ENCODE measurements around the gene LRRC4C. TPM values are rescaled to one million over a fixed set of nuclear protein-coding genes. Genes with fewer than 3 reads are reported as not detected.

LRRC4C gene
- polyA plus RNA-seq, 1 of the 3 experiments (the other 2 are of a cell fraction): 0.16 TPM

DNA sequence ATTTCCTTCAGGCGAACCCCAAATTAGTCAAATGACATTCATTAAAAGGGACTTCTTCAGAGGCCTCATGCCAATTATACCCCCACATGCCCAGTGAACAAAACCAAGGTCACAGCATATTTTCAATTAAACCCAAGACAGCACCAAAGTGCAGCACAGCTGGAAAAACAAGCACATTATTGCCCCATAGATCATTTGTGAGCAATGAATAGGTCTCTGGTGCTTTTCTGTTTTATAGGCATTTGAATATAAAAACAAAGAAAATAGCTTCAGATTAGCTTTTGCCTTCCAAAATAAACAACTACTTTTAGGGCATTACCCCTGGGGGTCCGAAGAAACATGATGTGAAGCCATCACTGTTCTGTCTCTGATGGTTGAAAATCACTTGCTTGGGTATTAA, 1319.9 kb downstream of the LRRC4C start:
- Histone ChIP-seq H3K27me3 (ENCODE audit: insufficient read depth) (no peaks in the 10 kb centered on the region), H3F3A (replicated peaks; ENCODE audit: insufficient read depth) (no peaks in the 10 kb centered on the region), H3K36me3 (replicated peaks in 1 of 2; ENCODE audit: control insufficient read depth in 1 of 2, insufficient read depth in 2 of 2, low read length in 1 of 2) (no peaks in the 10 kb centered on the region), H3K4me1 (ENCODE audit: control insufficient read depth in 1 of 2, insufficient read depth in 2 of 2, low read depth in 1 of 2, low read length in 1 of 2) (peaks cover 0 to 9% of the 10 kb centered on the region in 2 experiments; a peak in 3 of 4 replicates), H2AFZ (ENCODE audit: low read depth) (no peak overlapping the region), H3K27ac (ENCODE audit: low read depth in 2 of 2, low read length in 1 of 2) (no peak overlapping the region), H3K9ac (no peak overlapping the region), H3K4me2 (no peak overlapping the region), H3K9me3 (no peaks in the 10 kb centered on the region), H3K79me2 (ENCODE audit: insufficient read depth) (no peaks in the 10 kb centered on the region), H4K20me1 (ENCODE audit: insufficient read depth) (no peaks in the 10 kb centered on the region), H3K4me3 (ENCODE audit: low read depth in 2 of 2, low read length in 1 of 2) (no peak overlapping the region), H3K9me2 (no peaks in the 10 kb centered on the region)
- POLR2A ChIA-PET: no interaction called here
- 53% methylated on average over 2 of the region's 2 CpGs for WGBS (ENCODE audit: low lambda C conversion rate)
- TF ChIP-seq YY1 (IDR thresholded peaks at IDR 0.05; ENCODE audit: low read depth) (no peak), SIN3A (IDR thresholded peaks at IDR 0.05; ENCODE audit: borderline replicate concordance, low read depth, low read length) (no peak), RXRA (IDR thresholded peaks at IDR 0.05; ENCODE audit: borderline replicate concordance, low read depth) (no peak), FOXM1 (IDR thresholded peaks at IDR 0.05; ENCODE audit: low read depth) (no peak), TCF12 (IDR thresholded peaks at IDR 0.05) (no peak), POLR2AphosphoS5 (IDR thresholded peaks at IDR 0.05; ENCODE audit: low read depth, low read length) (no peak), ZBTB33 (IDR thresholded peaks at IDR 0.05; ENCODE audit: borderline replicate concordance, low read depth) (no peak), FOXJ3 (CRISPR knock-in tag; IDR thresholded peaks at IDR 0.05) (no peak), MEF2A (IDR thresholded peaks at IDR 0.05; ENCODE audit: borderline replicate concordance, low read depth) (no peak), TAF1 (IDR thresholded peaks at IDR 0.05; ENCODE audit: borderline replicate concordance, low read depth, low read length) (no peak)
- TF ChIP-seq, protein P1, sequence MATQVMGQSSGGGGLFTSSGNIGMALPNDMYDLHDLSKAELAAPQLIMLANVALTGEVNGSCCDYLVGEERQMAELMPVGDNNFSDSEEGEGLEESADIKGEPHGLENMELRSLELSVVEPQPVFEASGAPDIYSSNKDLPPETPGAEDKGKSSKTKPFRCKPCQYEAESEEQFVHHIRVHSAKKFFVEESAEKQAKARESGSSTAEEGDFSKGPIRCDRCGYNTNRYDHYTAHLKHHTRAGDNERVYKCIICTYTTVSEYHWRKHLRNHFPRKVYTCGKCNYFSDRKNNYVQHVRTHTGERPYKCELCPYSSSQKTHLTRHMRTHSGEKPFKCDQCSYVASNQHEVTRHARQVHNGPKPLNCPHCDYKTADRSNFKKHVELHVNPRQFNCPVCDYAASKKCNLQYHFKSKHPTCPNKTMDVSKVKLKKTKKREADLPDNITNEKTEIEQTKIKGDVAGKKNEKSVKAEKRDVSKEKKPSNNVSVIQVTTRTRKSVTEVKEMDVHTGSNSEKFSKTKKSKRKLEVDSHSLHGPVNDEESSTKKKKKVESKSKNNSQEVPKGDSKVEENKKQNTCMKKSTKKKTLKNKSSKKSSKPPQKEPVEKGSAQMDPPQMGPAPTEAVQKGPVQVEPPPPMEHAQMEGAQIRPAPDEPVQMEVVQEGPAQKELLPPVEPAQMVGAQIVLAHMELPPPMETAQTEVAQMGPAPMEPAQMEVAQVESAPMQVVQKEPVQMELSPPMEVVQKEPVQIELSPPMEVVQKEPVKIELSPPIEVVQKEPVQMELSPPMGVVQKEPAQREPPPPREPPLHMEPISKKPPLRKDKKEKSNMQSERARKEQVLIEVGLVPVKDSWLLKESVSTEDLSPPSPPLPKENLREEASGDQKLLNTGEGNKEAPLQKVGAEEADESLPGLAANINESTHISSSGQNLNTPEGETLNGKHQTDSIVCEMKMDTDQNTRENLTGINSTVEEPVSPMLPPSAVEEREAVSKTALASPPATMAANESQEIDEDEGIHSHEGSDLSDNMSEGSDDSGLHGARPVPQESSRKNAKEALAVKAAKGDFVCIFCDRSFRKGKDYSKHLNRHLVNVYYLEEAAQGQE (IDR thresholded peaks at IDR 0.05; ENCODE audit: low read depth, low read length): no peak
- CTCF ChIA-PET: interaction anchor here (0.8 to 12.3 kb wide), 4 partner anchors 10 to 152 kb away, joined by 3 to 107 read pairs (median 4); no protein-coding TSS in a partner anchor
- no peak for DNase-seq

DNA sequence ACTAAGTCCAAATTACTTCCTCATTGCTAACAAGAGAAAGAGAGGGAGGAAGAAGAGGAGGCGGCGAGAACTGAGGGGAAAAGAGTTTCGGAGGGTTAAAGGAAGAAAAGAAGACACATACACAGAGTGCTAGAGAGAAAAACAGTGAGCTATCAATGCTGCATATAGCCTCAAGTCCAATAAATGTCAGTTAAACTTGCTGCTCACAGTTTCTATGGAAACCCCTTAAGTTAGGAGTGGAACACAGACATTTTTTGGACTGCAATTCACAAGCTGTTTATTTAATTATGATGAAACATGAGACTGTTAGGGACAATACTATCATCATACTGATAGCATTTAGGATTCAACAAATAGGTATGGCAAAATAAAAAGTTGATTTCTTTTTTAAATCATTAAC, 1320.4 kb downstream of the LRRC4C start:
- WGBS (ENCODE audit: low lambda C conversion rate): 59% methylated on average over 3 of the region's 3 CpGs
- TF ChIP-seq TAF1 (IDR thresholded peaks at IDR 0.05; ENCODE audit: borderline replicate concordance, low read depth, low read length): no peak
- TF ChIP-seq, protein P1 (IDR thresholded peaks at IDR 0.05; ENCODE audit: low read depth, low read length): no peak
- no peak for TF ChIP-seq ELF1 (IDR thresholded peaks at IDR 0.05)
- no peak overlapping the region for H3K9ac ChIP-seq
- H3F3A ChIP-seq (replicated peaks; ENCODE audit: insufficient read depth): no peaks in the 10 kb centered on the region
- no peak overlapping the region for H3K27ac ChIP-seq (ENCODE audit: low read depth in 2 of 2, low read length in 1 of 2)
- ChIA-PET POLR2A (no interaction called here), CTCF (interaction anchor here (0.6 to 12.3 kb wide), 5 partner anchors 10 to 1220 kb away, joined by 3 to 107 read pairs (median 4); no protein-coding TSS in a partner anchor)
- peaks cover 0 to 9% of the 10 kb centered on the region in 2 experiments; a peak in 3 of 4 replicates for H3K4me1 ChIP-seq (ENCODE audit: control insufficient read depth in 1 of 2, insufficient read depth in 2 of 2, low read depth in 1 of 2, low read length in 1 of 2)
- no peaks in the 10 kb centered on the region for H3K9me2 ChIP-seq
- H4K20me1 ChIP-seq (ENCODE audit: insufficient read depth): no peaks in the 10 kb centered on the region
- no peaks in the 10 kb centered on the region for H3K27me3 ChIP-seq (ENCODE audit: insufficient read depth)
- H3K9me3 ChIP-seq: no peaks in the 10 kb centered on the region
- H2AFZ ChIP-seq (ENCODE audit: low read depth): no peak overlapping the region
- no peaks in the 10 kb centered on the region for H3K79me2 ChIP-seq (ENCODE audit: insufficient read depth)
- no peak for DNase-seq
- H3K4me2 ChIP-seq: no peak overlapping the region
- no peak overlapping the region for H3K4me3 ChIP-seq (ENCODE audit: low read depth in 2 of 2, low read length in 1 of 2)
- H3K36me3 ChIP-seq (replicated peaks in 1 of 2; ENCODE audit: control insufficient read depth in 1 of 2, insufficient read depth in 2 of 2, low read length in 1 of 2): no peaks in the 10 kb centered on the region

Data from SK-N-SH (cell line).